Myocyte (in vitro differentiated cells): ENCODE measurements around the gene NDRG4. TPM values are rescaled to one million over a fixed set of nuclear protein-coding genes. Genes with fewer than 3 reads are reported as not detected.
A peak's percentile ranks its signal among the peaks of the same experiment; 100 is the strongest.

Experiments
- DNase-seq: peaks from one replicate; pipeline ENCODE4 v3.0.0-alpha.2; 2012; ENCODE audit warnings: low read depth
- total RNA-seq: library from RNA; depleted of rRNA; stranded (reverse); fragments of >200 nt; gene quantifications from 2 replicates; pipeline ENCODE4 v1.2.3, GENCODE V29; 2014

The NDRG4 gene
- total RNA-seq, 1 donor from 2014 or later: 45.3 TPM

- no peak for DNase-seq
Observed at GRCh38 chr16:58493756-58494431, 6.0 kb upstream of the NDRG4 start.

DNA sequence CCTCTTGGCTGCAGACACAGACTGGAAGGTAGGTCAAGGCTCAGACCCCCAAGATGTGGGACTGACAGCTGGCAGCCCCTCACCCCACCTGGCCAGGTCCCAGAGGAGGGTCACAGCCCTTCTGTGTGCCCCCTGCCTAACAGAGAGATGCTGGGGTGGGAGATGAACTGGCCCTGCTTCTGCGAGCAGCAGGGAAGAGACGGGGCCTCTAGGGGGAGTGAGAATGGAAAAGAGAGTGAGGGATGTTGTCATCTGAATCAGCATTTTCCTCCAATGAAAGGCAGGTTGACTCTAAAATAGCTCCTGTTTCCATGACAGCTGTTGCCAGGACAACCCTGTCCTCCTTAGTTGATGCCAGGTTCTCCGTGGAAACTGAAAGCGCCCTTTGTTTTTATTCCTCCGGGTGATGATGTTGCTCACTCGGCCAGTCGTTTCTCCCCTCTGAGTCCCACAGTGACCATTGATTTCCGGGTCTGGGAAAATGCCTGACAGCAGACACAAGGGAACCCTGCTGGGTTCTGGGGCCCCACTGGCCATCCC, 4.9 kb upstream of the NDRG4 start:
- peak; percentile 93 for DNase-seq

- DNase-seq: no peak
Observed at GRCh38 chr16:58495521-58496331, 4.2 kb upstream of the NDRG4 start.

DNA sequence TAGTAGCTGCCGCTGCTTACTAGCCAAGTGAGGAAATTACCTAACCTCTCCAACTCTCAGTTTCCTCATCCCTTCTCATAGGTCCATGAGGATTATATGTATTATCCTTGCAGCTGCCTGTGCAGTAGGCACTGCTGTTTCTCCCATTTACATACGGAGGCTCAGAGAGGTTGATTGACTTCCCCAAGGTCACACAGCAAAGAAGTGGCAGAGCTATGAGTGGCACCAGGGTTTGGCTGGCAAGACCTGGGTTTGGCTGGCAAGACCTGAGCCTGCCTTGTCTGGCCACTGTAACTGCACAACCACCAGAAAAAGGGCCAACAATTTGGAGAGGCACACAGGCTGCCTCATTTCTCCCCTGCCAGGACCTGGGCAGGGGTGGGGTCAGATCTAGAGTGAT, 2.5 kb upstream of the NDRG4 start:
- DNase-seq: no peak

GRCh38 chr16:58497935-58498334, 2.0 kb upstream of the NDRG4 start:
- DNase-seq: no peak

- no peak for DNase-seq
Observed at GRCh38 chr16:58498341-58499091, 1.4 kb upstream of the NDRG4 start.

- DNase-seq: no peak
Observed at GRCh38 chr16:58499092-58499511, 841 bp upstream of the NDRG4 start.

GRCh38 chr16:58500430-58501241, 693 bp downstream of the NDRG4 start:
- DNase-seq: no peak

- DNase-seq: no peak
Observed at GRCh38 chr16:58501242-58502131, 1.5 kb downstream of the NDRG4 start.

GRCh38 chr16:58502217-58502921, 2.4 kb downstream of the NDRG4 start:
- DNase-seq: no peak

DNA sequence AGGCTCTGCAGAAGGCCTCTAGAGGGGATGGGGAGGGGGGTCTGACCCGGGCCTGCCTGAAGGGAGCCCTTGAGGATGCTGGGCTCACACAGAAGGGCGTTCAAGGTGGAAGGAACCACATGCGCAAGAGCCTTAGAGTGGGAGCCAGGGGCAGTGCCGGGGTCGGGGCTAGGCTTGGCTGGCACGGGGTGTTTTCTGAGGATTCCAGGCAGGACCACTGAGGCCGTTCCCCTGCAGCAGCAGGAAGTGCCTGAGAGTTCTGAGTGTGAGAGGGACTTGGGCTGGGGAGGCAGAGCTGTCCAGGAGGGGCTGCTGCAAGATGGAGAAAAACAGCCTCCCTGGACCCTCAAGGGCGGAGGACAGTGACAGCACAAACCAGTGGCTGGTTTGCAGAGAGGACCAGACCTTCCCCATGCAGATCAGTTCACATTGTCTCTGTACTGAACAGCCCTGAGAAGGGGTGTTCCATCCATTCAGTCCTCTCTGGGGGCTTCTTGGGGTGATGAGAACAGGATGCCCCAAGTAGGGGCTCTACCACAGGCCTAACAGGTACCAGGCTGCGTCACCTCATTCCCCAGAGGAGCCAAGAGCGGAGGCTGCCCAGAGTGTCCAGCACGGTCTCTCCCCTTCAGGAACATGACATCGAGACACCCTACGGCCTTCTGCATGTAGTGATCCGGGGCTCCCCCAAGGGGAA, 3.4 kb downstream of the NDRG4 start:
- DNase-seq: no peak

DNA sequence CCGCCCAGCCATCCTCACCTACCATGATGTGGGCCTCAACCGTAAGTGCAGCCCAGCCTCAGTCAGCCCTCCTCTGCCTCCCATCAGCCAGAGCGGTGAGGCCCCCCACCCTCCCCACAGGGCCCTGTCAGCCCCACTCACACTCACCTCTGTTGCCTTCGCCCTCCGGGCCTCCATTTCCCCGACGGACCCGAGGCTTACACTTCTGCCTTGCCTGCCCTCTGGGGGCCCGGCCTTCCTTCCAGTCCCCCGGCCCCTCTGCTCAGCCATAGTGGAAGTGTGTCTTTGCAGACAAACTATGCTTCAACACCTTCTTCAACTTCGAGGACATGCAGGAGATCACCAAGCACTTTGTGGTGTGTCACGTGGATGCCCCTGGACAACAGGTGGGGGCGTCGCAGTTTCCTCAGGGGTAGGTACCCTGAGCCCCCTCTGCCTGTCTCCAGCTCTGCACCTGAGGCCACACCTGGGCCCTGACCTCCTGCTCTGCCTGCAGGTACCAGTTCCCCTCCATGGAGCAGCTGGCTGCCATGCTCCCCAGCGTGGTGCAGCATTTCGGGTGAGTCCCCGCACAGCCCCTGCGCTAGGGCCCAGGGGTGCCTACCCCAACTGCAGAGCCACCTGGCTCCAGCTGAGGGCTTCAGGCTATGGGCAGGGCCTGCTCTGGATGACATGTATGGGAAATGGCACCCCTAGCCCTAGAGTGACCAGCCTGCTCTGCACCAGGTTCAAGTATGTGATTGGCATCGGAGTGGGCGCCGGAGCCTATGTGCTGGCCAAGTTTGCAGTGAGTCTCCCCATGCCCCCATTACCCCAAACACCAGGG, 4.1 kb downstream of the NDRG4 start:
- no peak for DNase-seq

GRCh38 chr16:58506241-58507194, 6.6 kb downstream of the NDRG4 start:
- DNase-seq: no peak

GRCh38 chr16:58507195-58507962, 7.4 kb downstream of the NDRG4 start:
- no peak for DNase-seq

GRCh38 chr16:58507963-58508670, 8.2 kb downstream of the NDRG4 start:
- DNase-seq: no peak
